Measurements from ENCODE around the gene HNRNPH2.

The HNRNPH2 gene

DNA sequence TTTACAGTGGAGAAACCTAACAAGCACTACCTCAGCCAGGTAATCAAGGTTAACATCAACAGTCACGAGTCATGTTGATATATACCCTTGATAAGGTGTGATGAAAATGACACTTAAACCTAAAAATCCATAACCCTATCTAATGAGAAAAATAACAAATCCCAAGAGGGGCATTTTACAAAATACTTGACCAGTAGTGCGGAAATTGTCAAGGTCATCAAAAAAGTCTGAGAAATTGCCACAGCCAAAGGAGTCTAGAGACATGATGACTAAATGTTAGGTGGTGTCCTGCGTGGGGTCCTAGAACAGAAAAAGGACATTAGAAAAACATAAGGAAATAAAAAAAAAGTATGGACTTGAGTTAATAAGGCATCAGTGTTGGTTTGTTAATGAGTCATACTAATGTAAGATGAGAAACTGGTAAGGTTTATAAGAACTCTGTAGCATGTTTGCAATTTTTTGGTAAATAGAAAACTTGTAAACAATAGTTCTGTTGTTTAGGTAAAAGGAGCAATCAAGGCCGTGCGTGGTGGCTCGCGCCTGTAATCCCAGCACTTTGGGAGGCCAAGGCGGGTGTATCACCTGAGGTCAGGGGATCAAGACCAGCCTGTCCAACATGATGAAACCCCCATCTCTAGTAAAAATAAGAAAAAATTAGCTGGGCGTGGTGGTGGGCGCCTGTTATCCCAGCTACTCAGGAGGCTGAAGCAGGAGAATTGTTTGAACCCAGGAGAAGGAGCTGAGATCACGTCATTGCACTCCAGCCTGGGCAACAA is 14.3 kb upstream of the HNRNPH2 start:
- no peak for TF ChIP-seq EZH2 (optimal IDR thresholded peaks at IDR 0.05; ENCODE audit: low read depth, low read length)
- no peak for TF ChIP-seq EZH2phosphoT487 (IDR thresholded peaks at IDR 0.05; ENCODE audit: low read length)
- TF ChIP-seq, protein P1, sequence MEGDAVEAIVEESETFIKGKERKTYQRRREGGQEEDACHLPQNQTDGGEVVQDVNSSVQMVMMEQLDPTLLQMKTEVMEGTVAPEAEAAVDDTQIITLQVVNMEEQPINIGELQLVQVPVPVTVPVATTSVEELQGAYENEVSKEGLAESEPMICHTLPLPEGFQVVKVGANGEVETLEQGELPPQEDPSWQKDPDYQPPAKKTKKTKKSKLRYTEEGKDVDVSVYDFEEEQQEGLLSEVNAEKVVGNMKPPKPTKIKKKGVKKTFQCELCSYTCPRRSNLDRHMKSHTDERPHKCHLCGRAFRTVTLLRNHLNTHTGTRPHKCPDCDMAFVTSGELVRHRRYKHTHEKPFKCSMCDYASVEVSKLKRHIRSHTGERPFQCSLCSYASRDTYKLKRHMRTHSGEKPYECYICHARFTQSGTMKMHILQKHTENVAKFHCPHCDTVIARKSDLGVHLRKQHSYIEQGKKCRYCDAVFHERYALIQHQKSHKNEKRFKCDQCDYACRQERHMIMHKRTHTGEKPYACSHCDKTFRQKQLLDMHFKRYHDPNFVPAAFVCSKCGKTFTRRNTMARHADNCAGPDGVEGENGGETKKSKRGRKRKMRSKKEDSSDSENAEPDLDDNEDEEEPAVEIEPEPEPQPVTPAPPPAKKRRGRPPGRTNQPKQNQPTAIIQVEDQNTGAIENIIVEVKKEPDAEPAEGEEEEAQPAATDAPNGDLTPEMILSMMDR (IDR thresholded peaks at IDR 0.05; ENCODE audit: low read length): no peak
- no peaks in the 10 kb centered on the region for H3K9me3 ChIP-seq (replicated peaks; ENCODE audit: insufficient read depth, low read length)
- H3K79me2 ChIP-seq (ENCODE audit: low read length): peaks cover 20% of the 10 kb centered on the region
- H3K9ac ChIP-seq (ENCODE audit: low read length): no peak overlapping the region
- H3K27ac ChIP-seq (ENCODE audit: low read length): no peak overlapping the region
- H3K36me3 ChIP-seq (replicated peaks; ENCODE audit: insufficient read depth, low read length): peaks cover 4% of the 10 kb centered on the region; the same call in 1 of the 2 replicates
- no peaks in the 10 kb centered on the region for H3K4me1 ChIP-seq (ENCODE audit: low read length)
- DNase-seq: no peak
- no peaks in the 10 kb centered on the region for H3K9me2 ChIP-seq (replicated peaks; ENCODE audit: insufficient read depth, low read length)
- no peak overlapping the region for H3K4me2 ChIP-seq (ENCODE audit: low read depth, low read length)
- H3K4me3 ChIP-seq (ENCODE audit: low read length): no peak overlapping the region
- H2AFZ ChIP-seq (ENCODE audit: low read length): no peak overlapping the region
- H3F3A ChIP-seq (ENCODE audit: insufficient read depth, low read length): peaks cover 21% of the 10 kb centered on the region
- H4K20me1 ChIP-seq (ENCODE audit: insufficient read depth, low read length): no peaks in the 10 kb centered on the region
- no peaks in the 10 kb centered on the region for H3K27me3 ChIP-seq (replicated peaks; ENCODE audit: insufficient read depth, low read length)

- H3K36me3 ChIP-seq (replicated peaks; ENCODE audit: insufficient read depth, low read length): peaks cover 4% of the 10 kb centered on the region; the same call in 1 of the 2 replicates
- H3K9ac ChIP-seq (ENCODE audit: low read length): no peak overlapping the region
- no peak for DNase-seq
- H3K27me3 ChIP-seq (replicated peaks; ENCODE audit: insufficient read depth, low read length): no peaks in the 10 kb centered on the region
- H3K4me1 ChIP-seq (ENCODE audit: low read length): no peaks in the 10 kb centered on the region
- H2AFZ ChIP-seq (ENCODE audit: low read length): no peak overlapping the region
- TF ChIP-seq, protein P1 (IDR thresholded peaks at IDR 0.05; ENCODE audit: low read length): no peak
- TF ChIP-seq EZH2phosphoT487 (IDR thresholded peaks at IDR 0.05; ENCODE audit: low read length) (no peak), EZH2 (optimal IDR thresholded peaks at IDR 0.05; ENCODE audit: low read depth, low read length) (no peak)
- H3K4me3 ChIP-seq (ENCODE audit: low read length): no peak overlapping the region
- no peaks in the 10 kb centered on the region for H3K9me2 ChIP-seq (replicated peaks; ENCODE audit: insufficient read depth, low read length)
- no peak overlapping the region for H3K27ac ChIP-seq (ENCODE audit: low read length)
- H3F3A ChIP-seq (ENCODE audit: insufficient read depth, low read length): peaks cover 25% of the 10 kb centered on the region
- H3K9me3 ChIP-seq (replicated peaks; ENCODE audit: insufficient read depth, low read length): no peaks in the 10 kb centered on the region
- H3K4me2 ChIP-seq (ENCODE audit: low read depth, low read length): no peak overlapping the region
- H4K20me1 ChIP-seq (ENCODE audit: insufficient read depth, low read length): no peaks in the 10 kb centered on the region
- H3K79me2 ChIP-seq (ENCODE audit: low read length): peaks cover 20% of the 10 kb centered on the region
Observed at GRCh38 chrX:101394372-101394771, 13.7 kb upstream of the HNRNPH2 start.

DNA sequence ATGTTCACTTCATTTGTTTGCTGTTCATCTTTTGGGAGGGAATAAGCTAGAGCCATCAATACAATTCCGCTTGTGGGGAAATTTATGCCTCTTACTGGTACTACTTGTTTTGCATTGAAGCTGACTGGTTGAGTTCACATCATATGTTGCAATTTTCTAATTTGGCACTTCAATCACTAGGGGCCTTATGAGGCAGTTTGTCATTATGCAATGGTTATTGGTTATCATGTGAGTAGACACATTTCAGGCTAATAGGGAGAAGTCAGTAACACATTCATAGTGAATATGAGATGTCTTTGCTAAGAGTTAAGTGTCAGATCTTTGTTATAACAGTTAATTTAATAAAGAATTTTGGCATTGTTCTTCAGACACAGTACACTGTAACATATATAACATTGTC is 12.2 kb upstream of the HNRNPH2 start:
- Histone ChIP-seq H3K9ac (ENCODE audit: low read length) (no peak overlapping the region), H3K27me3 (replicated peaks; ENCODE audit: insufficient read depth, low read length) (no peaks in the 10 kb centered on the region), H3K4me3 (ENCODE audit: low read length) (no peak overlapping the region), H3K9me3 (replicated peaks; ENCODE audit: insufficient read depth, low read length) (no peaks in the 10 kb centered on the region), H4K20me1 (ENCODE audit: insufficient read depth, low read length) (no peaks in the 10 kb centered on the region), H3K4me2 (ENCODE audit: low read depth, low read length) (no peak overlapping the region), H3K4me1 (ENCODE audit: low read length) (no peaks in the 10 kb centered on the region), H3K36me3 (replicated peaks; ENCODE audit: insufficient read depth, low read length) (peaks cover 4% of the 10 kb centered on the region; the same call in 1 of the 2 replicates), H3K27ac (ENCODE audit: low read length) (no peak overlapping the region), H2AFZ (ENCODE audit: low read length) (no peak overlapping the region), H3F3A (ENCODE audit: insufficient read depth, low read length) (peaks cover 25% of the 10 kb centered on the region), H3K9me2 (replicated peaks; ENCODE audit: insufficient read depth, low read length) (no peaks in the 10 kb centered on the region), H3K79me2 (ENCODE audit: low read length) (peaks cover 20% of the 10 kb centered on the region)
- no peak for DNase-seq
- TF ChIP-seq, protein P1 (IDR thresholded peaks at IDR 0.05; ENCODE audit: low read length): no peak
- no peak for TF ChIP-seq EZH2 (optimal IDR thresholded peaks at IDR 0.05; ENCODE audit: low read depth, low read length)
- TF ChIP-seq EZH2phosphoT487 (IDR thresholded peaks at IDR 0.05; ENCODE audit: low read length): no peak

Measured in MM.1S (cell line).